ENCODE results near the gene SCRT2.
"Not testable (repeated sequence)": the region's sequence is repeated elsewhere in the genome, so short reads cannot be mapped to it uniquely, and the experiment has no call there.

SCRT2 gene

GRCh38 chr20:650954-651353, 24.6 kb downstream of the SCRT2 start:
- no peak for DNase-seq

GRCh38 chr20:650281-650680, 25.3 kb downstream of the SCRT2 start:
- DNase-seq = no peak

- DNase-seq = no peak
Measured at GRCh38 chr20:647479-648019, 28.1 kb downstream of the SCRT2 start.

GRCh38 chr20:646868-647233, 28.8 kb downstream of the SCRT2 start:
- no peak for DNase-seq

GRCh38 chr20:646107-646867, 29.3 kb downstream of the SCRT2 start:
- DNase-seq = no peak

GRCh38 chr20:645318-646106, 30.1 kb downstream of the SCRT2 start:
- DNase-seq = peak; percentile 72

- no peak for DNase-seq
Measured at GRCh38 chr20:644692-645317, 30.8 kb downstream of the SCRT2 start.

GRCh38 chr20:642398-643174, 33.0 kb downstream of the SCRT2 start:
- no peak for DNase-seq

- DNase-seq = not testable (repeated sequence)
Measured at GRCh38 chr20:642013-642397, 33.6 kb downstream of the SCRT2 start.

- no peak for DNase-seq
Measured at GRCh38 chr20:641516-641875, 34.1 kb downstream of the SCRT2 start.

GRCh38 chr20:640674-641515, 34.7 kb downstream of the SCRT2 start:
- no peak for DNase-seq

GRCh38 chr20:638579-638978, 37.0 kb downstream of the SCRT2 start:
- DNase-seq = no peak

GRCh38 chr20:637559-637958, 38.0 kb downstream of the SCRT2 start:
- DNase-seq = no peak

GRCh38 chr20:635893-636338, 39.7 kb downstream of the SCRT2 start:
- no peak for DNase-seq

- no peak for DNase-seq
Measured at GRCh38 chr20:635028-635892, 40.3 kb downstream of the SCRT2 start.

GRCh38 chr20:634148-634925, 41.3 kb downstream of the SCRT2 start:
- no peak for DNase-seq

- DNase-seq = no peak
Measured at GRCh38 chr20:631101-631500, 44.5 kb downstream of the SCRT2 start.

GRCh38 chr20:626579-626978, 49.0 kb downstream of the SCRT2 start:
- no peak for DNase-seq

GRCh38 chr20:625360-625932, 50.2 kb downstream of the SCRT2 start:
- DNase-seq = no peak

GRCh38 chr20:623704-624103, 51.9 kb downstream of the SCRT2 start:
- DNase-seq = no peak
